CD4-positive, alpha-beta T cell treated with Interferon gamma for 1 hour (primary cell): Measurements from ENCODE around the gene ENAH.
"Not testable (repeated sequence)": the region's sequence is repeated elsewhere in the genome, so short reads cannot be mapped to it uniquely, and the experiment has no call there.

ENCODE experiments used
- DNase-seq: peaks from one replicate; pipeline ENCODE4 v3.0.0-alpha.2; 2020

Gene ENAH

GRCh38 chr1:225522588-225523262 lies 130.2 kb downstream of the ENAH start:
- DNase-seq = no peak

- DNase-seq = no peak
Measured at GRCh38 chr1:225520587-225521227, 132.2 kb downstream of the ENAH start.

GRCh38 chr1:225519166-225519863 lies 133.6 kb downstream of the ENAH start:
- no peak for DNase-seq

- DNase-seq = no peak
Measured at GRCh38 chr1:225517697-225518096, 135.2 kb downstream of the ENAH start.

GRCh38 chr1:225517221-225517620 lies 135.7 kb downstream of the ENAH start:
- DNase-seq = no peak

GRCh38 chr1:225514671-225515081 lies 138.2 kb downstream of the ENAH start:
- no peak for DNase-seq

- not testable (repeated sequence) for DNase-seq
Measured at GRCh38 chr1:225513576-225513975, 139.3 kb downstream of the ENAH start.

- DNase-seq = no peak
Measured at GRCh38 chr1:225511828-225512381, 141.0 kb downstream of the ENAH start.

- DNase-seq = not testable (repeated sequence)
Measured at GRCh38 chr1:225510740-225511139, 142.2 kb downstream of the ENAH start.

GRCh38 chr1:225509770-225510169 lies 143.2 kb downstream of the ENAH start:
- DNase-seq = no peak

GRCh38 chr1:225509376-225509707 lies 143.6 kb downstream of the ENAH start:
- no peak for DNase-seq

GRCh38 chr1:225508538-225509375 lies 144.2 kb downstream of the ENAH start:
- no peak for DNase-seq

GRCh38 chr1:225506727-225507126 lies 146.2 kb downstream of the ENAH start:
- DNase-seq = no peak

GRCh38 chr1:225504776-225505175 lies 148.1 kb downstream of the ENAH start:
- no peak for DNase-seq

GRCh38 chr1:225500624-225501192 lies 152.2 kb downstream of the ENAH start:
- DNase-seq = no peak

GRCh38 chr1:225498549-225499136 lies 154.3 kb downstream of the ENAH start:
- DNase-seq = no peak

- DNase-seq = no peak
Measured at GRCh38 chr1:225494789-225495359, 158.0 kb downstream of the ENAH start.

- no peak for DNase-seq
Measured at GRCh38 chr1:225493591-225494246, 159.2 kb downstream of the ENAH start.

GRCh38 chr1:225488676-225489075 lies 164.2 kb downstream of the ENAH start:
- no peak for DNase-seq

GRCh38 chr1:225486856-225487255 lies 166.1 kb downstream of the ENAH start:
- DNase-seq = no peak

GRCh38 chr1:225485991-225486530 lies 166.9 kb downstream of the ENAH start:
- no peak for DNase-seq
